H1 (cell line): ENCODE results near the gene CFB. TPM values are rescaled to one million over a fixed set of nuclear protein-coding genes. Genes with fewer than 3 reads are reported as not detected.

Source experiments
- CTCF ChIA-PET: fragments of 300-600 bp; sonication (Branson Sonifier 250); formaldehyde crosslinking; loops from one replicate; lab custom pipeline; 2021; ENCODE audit not compliant: partially characterized antibody; lab: Charles Lee
- POLR2A ChIA-PET: fragments of 300-600 bp; sonication (Branson Sonifier 250); formaldehyde crosslinking; loops from one replicate; lab custom pipeline; 2021; ENCODE audit warnings: inconsistent platforms; ENCODE audit not compliant: partially characterized antibody; lab: Charles Lee
- DNase-seq, 2 experiments: peaks; one replicate each; pipeline versions ENCODE4 v3.0.0 to v3.0.0-alpha.2; 2010 to 2022; ENCODE audit warnings: low spot score in 2 of 2, low read depth in 1 of 2, mixed read lengths in 1 of 2
- FAIRE-seq: peaks from 2 replicates; lab custom pipeline; 2011; peaks lifted over from hg19 to GRCh38; lab: Jason Lieb, UNC
- H2AFZ ChIP-seq: 2 replicates; pipeline ENCODE4 v1.8.1; 2012; ENCODE audit warnings: low read length, inconsistent platforms
- H2AK5ac ChIP-seq: 2 replicates; pipeline ENCODE4 v1.6.1; 2013; ENCODE audit warnings: low read depth, low read length
- H2BK120ac ChIP-seq: replicated peaks from 2 replicates; pipeline ENCODE3; 2013; ENCODE audit warnings: low read depth, low read length, inconsistent platforms
- H2BK12ac ChIP-seq: 2 replicates; pipeline ENCODE4 v1.6.1; 2013; ENCODE audit warnings: low read depth, low read length
- H2BK15ac ChIP-seq: 2 replicates; pipeline ENCODE4 v1.6.1; 2013; ENCODE audit warnings: low read length
- H2BK20ac ChIP-seq: 2 replicates; pipeline ENCODE4 v1.6.1; 2013; ENCODE audit warnings: low read length
- H2BK5ac ChIP-seq: 2 replicates; pipeline ENCODE4 v1.6.1; 2013; ENCODE audit warnings: low read depth, low read length
- H3K14ac ChIP-seq: 2 replicates; pipeline ENCODE4 v1.6.1; 2013; ENCODE audit warnings: inconsistent platforms; ENCODE audit not compliant: insufficient read length
- H3K18ac ChIP-seq: 2 replicates; pipeline ENCODE4 v1.6.1; 2013; ENCODE audit warnings: low read length; ENCODE audit errors: extremely low read depth
- H3K23ac ChIP-seq: 2 replicates; pipeline ENCODE4 v1.6.1; 2013; ENCODE audit warnings: inconsistent platforms; ENCODE audit not compliant: insufficient read length
- H3K23me2 ChIP-seq: 2 replicates; pipeline ENCODE4 v1.6.1; 2013; ENCODE audit warnings: low read depth, low read length
- H3K27ac ChIP-seq: 2 replicates; pipeline ENCODE4 v1.6.1; 2011; ENCODE audit warnings: low read depth, low read length, inconsistent platforms
- H3K27me3 ChIP-seq, 4 experiments: replicated peaks in 1 of 4; 1 replicate in 1 of 4; 2 replicates in 3 of 4; pipeline versions ENCODE4 v1.6.1 to v1.8.1; 2011 to 2013; ENCODE audit warnings: low read length in 3 of 4, mild to moderate bottlenecking in 3 of 4, inconsistent platforms in 2 of 4, mixed read lengths in 2 of 4, moderate library complexity in 1 of 4; ENCODE audit not compliant: control insufficient read depth in 3 of 4, insufficient read depth in 3 of 4; ENCODE audit errors: extremely low read depth in 1 of 4
- H3K36me3 ChIP-seq, 4 experiments: 2 replicates each; pipeline versions ENCODE4 v1.6.1 to v1.8.1; 2011 to 2013; ENCODE audit warnings: mild to moderate bottlenecking in 4 of 4, low read length in 3 of 4, moderate library complexity in 2 of 4, control low read depth in 1 of 4, inconsistent platforms in 1 of 4; ENCODE audit not compliant: insufficient read depth in 4 of 4, control insufficient read depth in 2 of 4
- H3K4ac ChIP-seq: replicated peaks from 2 replicates; pipeline ENCODE3; 2013; ENCODE audit warnings: low read length, low read depth, mixed read lengths, inconsistent platforms; ENCODE audit not compliant: insufficient read length
- H3K4me1 ChIP-seq, 4 experiments: replicated peaks in 1 of 4; 1 replicate in 1 of 4; 2 replicates in 3 of 4; pipeline versions ENCODE4 v1.6.1 to v1.8.1; 2011 to 2013; ENCODE audit warnings: low read length in 3 of 4, inconsistent platforms in 2 of 4, mixed read lengths in 1 of 4; ENCODE audit not compliant: insufficient read depth in 4 of 4, control insufficient read depth in 3 of 4
- H3K4me2 ChIP-seq, 2 experiments: 2 replicates each; pipeline versions ENCODE4 v1.6.1 to v1.8.1; 2011 to 2013; ENCODE audit warnings: low read depth in 2 of 2, low read length in 2 of 2, control low read depth in 1 of 2, inconsistent platforms in 1 of 2, mild to moderate bottlenecking in 1 of 2; ENCODE audit not compliant: insufficient read depth in 1 of 2
- H3K4me3 ChIP-seq, 4 experiments: fragments of 200-600, 300-600 bp in 1 of 4; sonication (generic), shearing (Covaris generic), sonication (Bioruptor Twin) in 1 of 4; 2 replicates each; pipeline versions ENCODE4 v1.5.1 to v1.8.1; 2011 to 2016; ENCODE audit warnings: low read length in 4 of 4, low read depth in 3 of 4, control low read depth in 2 of 4, inconsistent platforms in 2 of 4, mild to moderate bottlenecking in 2 of 4, mixed read lengths in 1 of 4, moderate library complexity in 1 of 4; ENCODE audit not compliant: insufficient read depth in 2 of 4; ENCODE audit errors: extremely low read depth in 1 of 4
- H3K56ac ChIP-seq: replicated peaks from 2 replicates; pipeline ENCODE3; 2013; ENCODE audit warnings: low read depth, mild to moderate bottlenecking, mixed read lengths, low read length, inconsistent platforms; ENCODE audit not compliant: insufficient read length
- H3K79me1 ChIP-seq: 2 replicates; pipeline ENCODE4 v1.6.1; 2013; ENCODE audit warnings: low read depth, low read length, control low read depth
- H3K79me2 ChIP-seq, 2 experiments: 2 replicates each; pipeline versions ENCODE4 v1.6.1 to v1.8.1; 2012 to 2013; ENCODE audit warnings: low read length in 2 of 2, mild to moderate bottlenecking in 2 of 2, inconsistent platforms in 1 of 2; ENCODE audit not compliant: insufficient read depth in 2 of 2, control insufficient read depth in 1 of 2
- H3K9ac ChIP-seq, 4 experiments: replicated peaks in 1 of 4; 1 replicate in 1 of 4; 2 replicates in 3 of 4; pipeline versions ENCODE4 v1.6.1 to v1.8.1; 2011 to 2013; ENCODE audit warnings: low read depth in 3 of 4, low read length in 3 of 4, control low read depth in 2 of 4, mild to moderate bottlenecking in 2 of 4, moderate library complexity in 2 of 4, inconsistent platforms in 1 of 4; ENCODE audit errors: extremely low read depth in 1 of 4
- H3K9me3 ChIP-seq, 2 experiments: 2 replicates each; pipeline versions ENCODE4 v1.6.1 to v1.8.1; 2012 to 2013; ENCODE audit warnings: mild to moderate bottlenecking in 2 of 2, moderate library complexity in 2 of 2, control low read depth in 1 of 2, inconsistent platforms in 1 of 2, low read depth in 1 of 2, low read length in 1 of 2, mixed read lengths in 1 of 2; ENCODE audit not compliant: insufficient read depth in 2 of 2
- H4K20me1 ChIP-seq, 2 experiments: replicated peaks in 1 of 2; 2 replicates each; pipeline versions ENCODE3 to v1.8.1; 2011 to 2013; ENCODE audit warnings: inconsistent platforms in 2 of 2, low read length in 2 of 2, mild to moderate bottlenecking in 1 of 2; ENCODE audit not compliant: insufficient read depth in 2 of 2, control insufficient read depth in 1 of 2
- H4K5ac ChIP-seq: 2 replicates; pipeline ENCODE4 v1.6.1; 2013; ENCODE audit warnings: low read length, low read depth, mixed read lengths, inconsistent platforms; ENCODE audit not compliant: insufficient read length
- H4K8ac ChIP-seq: 2 replicates; pipeline ENCODE4 v1.8.0; 2013; ENCODE audit warnings: mild to moderate bottlenecking, moderate library complexity, low read length, inconsistent platforms; ENCODE audit not compliant: insufficient read depth; ENCODE audit errors: extremely low read depth
- H4K91ac ChIP-seq: replicated peaks from 2 replicates; pipeline ENCODE3; 2013; ENCODE audit warnings: low read length, mixed read lengths, inconsistent platforms; ENCODE audit not compliant: insufficient read length
- BACH1 ChIP-seq: IDR thresholded peaks from 2 replicates; pipeline ENCODE4 v1.6.1; 2012; ENCODE audit warnings: low read length, improper control_type of control experiment
- BCL11A ChIP-seq, 2 experiments: IDR thresholded peaks; one replicate each; pipeline ENCODE4 v1.6.1; 2011; ENCODE audit warnings: low read depth in 2 of 2, low read length in 2 of 2, mild to moderate bottlenecking in 2 of 2
- BRCA1 ChIP-seq: IDR thresholded peaks from 2 replicates; pipeline ENCODE4 v1.6.1; 2012; ENCODE audit warnings: low read depth, low read length, improper control_type of control experiment
- CTBP2 ChIP-seq: IDR thresholded peaks from 2 replicates; pipeline ENCODE4 v1.7.0; 2011; ENCODE audit warnings: borderline replicate concordance, mild to moderate bottlenecking, moderate library complexity, mixed read lengths, low read length; ENCODE audit not compliant: insufficient read depth, insufficient read length
- GTF2F1 ChIP-seq: IDR thresholded peaks from 2 replicates; pipeline ENCODE4 v1.6.1; 2012; ENCODE audit warnings: low read depth, low read length, improper control_type of control experiment, borderline replicate concordance
- RAD21 ChIP-seq, 2 experiments: IDR thresholded peaks in 1 of 2; conservative IDR thresholded peaks in 1 of 2; 2 replicates each; pipeline ENCODE4 v1.6.1; 2011; ENCODE audit warnings: low read depth in 2 of 2, low read length in 2 of 2, improper control_type of control experiment in 1 of 2, inconsistent platforms in 1 of 2, mild to moderate bottlenecking in 1 of 2, moderate library complexity in 1 of 2
- WGBS, 2 experiments: shearing (Covaris generic) in 1 of 2; methylation state at CpG; one replicate each; pipeline versions ENCODE4 v1.1.6 to v1.1.7; 2013 to 2015; ENCODE audit warnings: low lambda C conversion rate in 2 of 2, mixed read lengths in 2 of 2, inconsistent platforms in 1 of 2, low coverage in 1 of 2, missing lambda C conversion rate in 1 of 2; ENCODE audit not compliant: insufficient replicate concordance in 2 of 2, insufficient coverage in 1 of 2, insufficient read length in 1 of 2; ENCODE audit errors: extremely low coverage in 1 of 2, missing lambda C conversion rate in 1 of 2; 5-methylcytosine and 5-hydroxymethylcytosine counted together
- polyA plus RNA-seq, 7 experiments: library from polyadenylated mRNA; depleted of rRNA in 3 of 7; stranded (reverse) in 5 of 7; unstranded in 2 of 7; fragments of >200 nt in 5 of 7; fragments of 200-250 nt in 2 of 7; gene quantifications; 1 replicate in 5 of 7; 2 replicates in 1 of 7; 4 replicates in 1 of 7; pipeline versions ENCODE4 v1.2.1 to v1.2.3, GENCODE V29; 2011 to 2013; ENCODE audit warnings: missing spikeins in 2 of 7, mixed read lengths in 2 of 7
- total RNA-seq: library from RNA; stranded (reverse); fragmentation: NEBNext Ultra II Directional; extraction: Animal tissue kit (Norgen Biotek cat#: 25700); gene quantifications from 2 replicates; pipeline ENCODE4 v1.2.1, GENCODE V29; 2021
- TF ChIP-seq, protein P1 (sequence below), 3 experiments: IDR thresholded peaks; 1 replicate in 2 of 3; 2 replicates in 1 of 3; pipeline versions ENCODE4 v1.5.1 to v1.6.1; 2011; ENCODE audit warnings: low read length in 3 of 3, mild to moderate bottlenecking in 3 of 3, inconsistent platforms in 2 of 3, low read depth in 1 of 3, moderate library complexity in 1 of 3; ENCODE audit not compliant: insufficient read depth in 1 of 3; ENCODE audit errors: control extremely low read depth in 1 of 3
- TF ChIP-seq, protein P2 (sequence below): IDR thresholded peaks from 2 replicates; pipeline ENCODE4 v1.6.1; 2011; ENCODE audit warnings: low read length, improper control_type of control experiment
- TF ChIP-seq, protein P3 (sequence below): IDR thresholded peaks from 2 replicates; pipeline ENCODE4 v1.6.1; 2012; ENCODE audit warnings: inconsistent platforms

The CFB gene
- total and polyA plus RNA-seq, 2 of the 8 experiments (the other 6 are each of a cell fraction or from before 2014, with no cell fraction given) = 0.09 TPM; not detected in 1

DNA sequence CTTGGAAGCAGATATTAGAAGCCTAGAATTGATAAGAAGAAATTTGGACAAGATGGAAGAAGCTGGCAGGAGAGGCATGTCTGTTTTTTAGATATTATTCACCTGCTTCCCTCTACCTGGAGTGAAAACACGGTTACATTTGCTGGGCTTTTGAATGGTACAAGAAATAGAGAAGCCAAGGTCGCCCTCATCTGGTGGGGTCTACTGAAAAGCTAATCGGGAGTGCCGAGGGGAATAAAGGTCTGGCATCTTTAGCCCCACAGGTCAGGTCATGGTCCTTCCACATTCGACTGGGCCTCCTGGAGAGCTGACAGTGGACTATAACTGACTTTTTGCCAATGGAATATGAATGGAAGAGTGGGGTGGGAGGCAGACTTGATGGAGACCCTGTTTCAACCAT lies 23.0 kb upstream of the CFB start:
- no peaks in the 10 kb centered on the region for H3K23me2 ChIP-seq
- 46% methylated on average over 5 of the region's 5 CpGs; no CpG with 5 or more reads in 1 of the 2 experiments for WGBS, 2 experiments
- no peaks in the 10 kb centered on the region for H4K20me1 ChIP-seq
- H3K4me3 ChIP-seq = no peak overlapping the region
- H3K79me2 ChIP-seq = no peaks in the 10 kb centered on the region
- no peak overlapping the region for H4K91ac ChIP-seq
- H3K56ac ChIP-seq = no peak overlapping the region
- no peak for FAIRE-seq
- no peak overlapping the region for H2BK15ac ChIP-seq
- H3K14ac ChIP-seq = no peak overlapping the region
- H4K8ac ChIP-seq = no peak overlapping the region
- H3K9ac ChIP-seq = no peak overlapping the region
- no peaks in the 10 kb centered on the region for H3K27me3 ChIP-seq
- H2AK5ac ChIP-seq = no peak overlapping the region
- no peak overlapping the region for H3K18ac ChIP-seq
- no peak overlapping the region for H4K5ac ChIP-seq
- H3K79me1 ChIP-seq = no peaks in the 10 kb centered on the region
- DNase-seq = no peak
- no peaks in the 10 kb centered on the region for H3K4me1 ChIP-seq
- H2BK120ac ChIP-seq = no peak overlapping the region
- no peak overlapping the region for H2BK12ac ChIP-seq
- H3K9me3 ChIP-seq = no peaks in the 10 kb centered on the region
- H2AFZ ChIP-seq = no peak overlapping the region
- no peak overlapping the region for H3K27ac ChIP-seq
- no peak overlapping the region for H3K4ac ChIP-seq
- H3K4me2 ChIP-seq = no peak overlapping the region
- no peaks in the 10 kb centered on the region for H3K36me3 ChIP-seq
- no peak overlapping the region for H3K23ac ChIP-seq
- CTCF ChIA-PET = interaction anchor here (0.6 to 6.4 kb wide), 32 partner anchors 11 to 1777 kb away, joined by 3 to 43 read pairs (median 4); partner anchors contain the start of genes BAG6, CFB and EHMT2
- no peak overlapping the region for H2BK20ac ChIP-seq
- no peak overlapping the region for H2BK5ac ChIP-seq
- POLR2A ChIA-PET = interaction anchor here (0.6 to 1.6 kb wide), 6 partner anchors 15 to 193 kb away, joined by 3 to 6 read pairs (median 4); partner anchors contain the start of gene EHMT2
- no peak for TF ChIP-seq BRCA1
- TF ChIP-seq, protein P1, sequence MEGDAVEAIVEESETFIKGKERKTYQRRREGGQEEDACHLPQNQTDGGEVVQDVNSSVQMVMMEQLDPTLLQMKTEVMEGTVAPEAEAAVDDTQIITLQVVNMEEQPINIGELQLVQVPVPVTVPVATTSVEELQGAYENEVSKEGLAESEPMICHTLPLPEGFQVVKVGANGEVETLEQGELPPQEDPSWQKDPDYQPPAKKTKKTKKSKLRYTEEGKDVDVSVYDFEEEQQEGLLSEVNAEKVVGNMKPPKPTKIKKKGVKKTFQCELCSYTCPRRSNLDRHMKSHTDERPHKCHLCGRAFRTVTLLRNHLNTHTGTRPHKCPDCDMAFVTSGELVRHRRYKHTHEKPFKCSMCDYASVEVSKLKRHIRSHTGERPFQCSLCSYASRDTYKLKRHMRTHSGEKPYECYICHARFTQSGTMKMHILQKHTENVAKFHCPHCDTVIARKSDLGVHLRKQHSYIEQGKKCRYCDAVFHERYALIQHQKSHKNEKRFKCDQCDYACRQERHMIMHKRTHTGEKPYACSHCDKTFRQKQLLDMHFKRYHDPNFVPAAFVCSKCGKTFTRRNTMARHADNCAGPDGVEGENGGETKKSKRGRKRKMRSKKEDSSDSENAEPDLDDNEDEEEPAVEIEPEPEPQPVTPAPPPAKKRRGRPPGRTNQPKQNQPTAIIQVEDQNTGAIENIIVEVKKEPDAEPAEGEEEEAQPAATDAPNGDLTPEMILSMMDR (IDR thresholded peaks at IDR 0.05; ENCODE audit: control extremely low read depth in 1 of 3, insufficient read depth in 1 of 3, low read depth in 1 of 3, low read length in 3 of 3) = peak; percentile 32 to 57 (median 55)
- peak; percentile 68 to 76 for TF ChIP-seq RAD21 (IDR thresholded peaks at IDR 0.05 in 1 of 2, conservative IDR thresholded peaks at IDR 0.05 in 1 of 2; ENCODE audit: low read depth in 2 of 2, low read length in 2 of 2)
- TF ChIP-seq CTBP2 = no peak
- TF ChIP-seq, protein P2, sequence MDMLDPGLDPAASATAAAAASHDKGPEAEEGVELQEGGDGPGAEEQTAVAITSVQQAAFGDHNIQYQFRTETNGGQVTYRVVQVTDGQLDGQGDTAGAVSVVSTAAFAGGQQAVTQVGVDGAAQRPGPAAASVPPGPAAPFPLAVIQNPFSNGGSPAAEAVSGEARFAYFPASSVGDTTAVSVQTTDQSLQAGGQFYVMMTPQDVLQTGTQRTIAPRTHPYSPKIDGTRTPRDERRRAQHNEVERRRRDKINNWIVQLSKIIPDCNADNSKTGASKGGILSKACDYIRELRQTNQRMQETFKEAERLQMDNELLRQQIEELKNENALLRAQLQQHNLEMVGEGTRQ = no peak
- no peak for TF ChIP-seq BACH1
- TF ChIP-seq GTF2F1 = no peak
- TF ChIP-seq, protein P3, sequence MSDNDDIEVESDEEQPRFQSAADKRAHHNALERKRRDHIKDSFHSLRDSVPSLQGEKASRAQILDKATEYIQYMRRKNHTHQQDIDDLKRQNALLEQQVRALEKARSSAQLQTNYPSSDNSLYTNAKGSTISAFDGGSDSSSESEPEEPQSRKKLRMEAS = no peak
- no peak for TF ChIP-seq BCL11A (IDR thresholded peaks at IDR 0.05; ENCODE audit: low read depth in 2 of 2, low read length in 2 of 2)
